ENCODE results near the gene NOG. TPM values are rescaled to one million over a fixed set of nuclear protein-coding genes. Genes with fewer than 3 reads are reported as not detected.

The NOG gene
- total RNA-seq, 2 experiments from 2014 or later = 23.5 to 25.8 TPM

GRCh38 chr17:56624309-56624708 lies 30.8 kb downstream of the NOG start:
- TF ChIP-seq CTCF (IDR thresholded peaks at IDR 0.05) = no peak
- ATAC-seq (no peak), DNase-seq (no peak)
- no peaks in the 10 kb centered on the region for H3K27me3 Mint-ChIP-seq
- ChIA-PET CTCF (interaction anchor here (1.9 kb wide), 1 partner anchor 32 kb away, joined by 7 read pairs; the partner anchor contains the start of gene NOG), POLR2A (no interaction called here)
- no peaks in the 10 kb centered on the region for H3K4me1 Mint-ChIP-seq (ENCODE audit: low read depth)
- no peak overlapping the region for H3K4me3 Mint-ChIP-seq
- intact Hi-C loops (cut with micrococcal nuclease) = no loop called here
- H3K36me3 Mint-ChIP-seq (ENCODE audit: low read depth) = no peaks in the 10 kb centered on the region
- H3K9me3 Mint-ChIP-seq = no peaks in the 10 kb centered on the region
- no peak overlapping the region for H3K27ac Mint-ChIP-seq

GRCh38 chr17:56624912-56625311 lies 31.4 kb downstream of the NOG start:
- ChIA-PET POLR2A (no interaction called here), CTCF (interaction anchor here (1.9 to 2.0 kb wide), 2 partner anchors 32 to 91 kb away, joined by 7 to 8 read pairs; partner anchors contain the start of gene NOG)
- DNase-seq (no peak), ATAC-seq (no peak)
- intact Hi-C loops (cut with micrococcal nuclease) = no loop called here
- no peak overlapping the region for H3K4me3 Mint-ChIP-seq
- H3K27me3 Mint-ChIP-seq = no peaks in the 10 kb centered on the region
- H3K4me1 Mint-ChIP-seq (ENCODE audit: low read depth) = peaks cover under 1% of the 10 kb centered on the region
- no peaks in the 10 kb centered on the region for H3K36me3 Mint-ChIP-seq (ENCODE audit: low read depth)
- no peak for TF ChIP-seq CTCF (IDR thresholded peaks at IDR 0.05)
- H3K9me3 Mint-ChIP-seq = no peaks in the 10 kb centered on the region
- H3K27ac Mint-ChIP-seq = no peak overlapping the region

- peak; percentile 32 for DNase-seq
- ChIA-PET CTCF (interaction anchor here (0.6 to 1.4 kb wide), 7 partner anchors 8 to 151 kb away, joined by 3 to 5 read pairs (median 3); no protein-coding TSS in a partner anchor), POLR2A (interaction anchor here (0.9 kb wide), 1 partner anchor 11 kb away, joined by 3 read pairs; no protein-coding TSS in a partner anchor)
- Mint-ChIP-seq H3K9me3 (no peaks in the 10 kb centered on the region), H3K27me3 (no peaks in the 10 kb centered on the region), H3K4me1 (ENCODE audit: low read depth) (peaks cover 2% of the 10 kb centered on the region), H3K27ac (no peak overlapping the region), H3K4me3 (no peak overlapping the region), H3K36me3 (ENCODE audit: low read depth) (no peaks in the 10 kb centered on the region)
- peak; percentile 95 for ATAC-seq
- no peak for TF ChIP-seq CTCF (IDR thresholded peaks at IDR 0.05)
- intact Hi-C loops (cut with micrococcal nuclease) = no loop called here
Measured at GRCh38 chr17:56629531-56630075, 36.1 kb downstream of the NOG start.

GRCh38 chr17:56630202-56630601 lies 36.7 kb downstream of the NOG start:
- H3K27ac Mint-ChIP-seq = no peak overlapping the region
- no peaks in the 10 kb centered on the region for H3K9me3 Mint-ChIP-seq
- intact Hi-C loops (cut with micrococcal nuclease) = no loop called here
- no peak for TF ChIP-seq CTCF (IDR thresholded peaks at IDR 0.05)
- no peak for ATAC-seq
- DNase-seq = no peak
- ChIA-PET POLR2A (no interaction called here), CTCF (interaction anchor here (0.6 to 1.4 kb wide), 6 partner anchors 10 to 150 kb away, joined by 3 to 5 read pairs (median 4); no protein-coding TSS in a partner anchor)
- H3K4me3 Mint-ChIP-seq = no peak overlapping the region
- H3K27me3 Mint-ChIP-seq = no peaks in the 10 kb centered on the region
- H3K4me1 Mint-ChIP-seq (ENCODE audit: low read depth) = peaks cover 2% of the 10 kb centered on the region
- no peaks in the 10 kb centered on the region for H3K36me3 Mint-ChIP-seq (ENCODE audit: low read depth)

- Mint-ChIP-seq H3K4me3 (no peak overlapping the region), H3K36me3 (ENCODE audit: low read depth) (no peaks in the 10 kb centered on the region), H3K27me3 (no peaks in the 10 kb centered on the region), H3K27ac (no peak overlapping the region), H3K9me3 (no peaks in the 10 kb centered on the region), H3K4me1 (ENCODE audit: low read depth) (peaks cover 2% of the 10 kb centered on the region)
- POLR2A ChIA-PET = no interaction called here
- no peak for DNase-seq
- TF ChIP-seq CTCF (IDR thresholded peaks at IDR 0.05) = no peak
- CTCF ChIA-PET = no interaction called here
- intact Hi-C loops (cut with micrococcal nuclease) = no loop called here
- no peak for ATAC-seq
Measured at GRCh38 chr17:56633681-56634080, 40.2 kb downstream of the NOG start.

All from activated CD8-positive, alpha-beta T cell treated with anti-CD3 and anti-CD28 coated beads for 36 hours (primary cell).